Activated CD4-positive, alpha-beta T cell treated with anti-CD3 and anti-CD28 coated beads, Interleukin-2, Interleukin-6, amounts not matched to agents 100 ng/mL and 50 ng/mL, durations not matched to agents 16 hours and 8 hours (primary cell): Measurements from ENCODE around the gene GFRA1.
"Not testable (repeated sequence)": the region's sequence is repeated elsewhere in the genome, so short reads cannot be mapped to it uniquely, and the experiment has no call there.

Experiments
- DNase-seq: peaks from one replicate; pipeline ENCODE4 v3.0.0-alpha.2; 2020

The GFRA1 gene

GRCh38 chr10:116056445-116057293, 216.3 kb downstream of the GFRA1 start:
- DNase-seq = no peak

GRCh38 chr10:116055917-116056252, 217.1 kb downstream of the GFRA1 start:
- no peak for DNase-seq

- no peak for DNase-seq
Observed at GRCh38 chr10:116055252-116055916, 217.6 kb downstream of the GFRA1 start.

- no peak for DNase-seq
Observed at GRCh38 chr10:116053910-116054309, 219.1 kb downstream of the GFRA1 start.

DNA sequence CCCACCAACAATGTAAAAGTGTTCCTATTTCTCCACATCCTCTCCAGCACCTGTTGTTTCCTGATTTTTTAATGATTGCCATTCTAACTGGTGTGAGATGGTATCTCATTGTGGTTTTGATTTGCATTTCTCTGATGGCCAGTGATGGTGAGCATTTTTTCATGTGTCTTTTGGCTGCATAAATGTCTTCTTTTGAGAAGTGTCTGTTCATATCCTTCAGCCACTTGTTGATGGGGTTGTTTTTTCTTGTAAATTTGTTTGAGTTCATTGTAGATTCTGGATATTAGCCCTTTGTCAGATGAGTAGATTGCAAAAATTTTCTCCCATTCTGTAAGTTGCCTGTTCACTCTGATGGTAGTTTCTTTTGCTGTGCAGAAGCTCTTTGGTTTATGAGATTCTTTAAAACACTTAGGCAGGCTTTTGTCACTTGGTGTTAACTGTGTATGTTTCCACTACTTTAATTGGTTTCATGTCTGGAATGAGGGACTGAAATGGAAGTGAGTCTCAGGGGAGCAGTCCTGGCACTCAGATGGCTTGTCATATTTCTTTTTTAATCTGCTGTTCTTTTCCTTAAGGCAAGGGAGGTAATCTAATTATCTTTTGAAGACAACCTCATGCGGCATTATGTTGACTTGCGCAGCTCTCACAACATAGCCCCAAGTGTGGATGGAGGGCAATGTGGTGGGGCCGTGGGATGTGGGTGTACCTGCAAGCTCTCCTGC, 219.8 kb downstream of the GFRA1 start:
- DNase-seq = not testable (repeated sequence)

- not testable (repeated sequence) for DNase-seq
Observed at GRCh38 chr10:116052522-116052921, 220.5 kb downstream of the GFRA1 start.

DNA sequence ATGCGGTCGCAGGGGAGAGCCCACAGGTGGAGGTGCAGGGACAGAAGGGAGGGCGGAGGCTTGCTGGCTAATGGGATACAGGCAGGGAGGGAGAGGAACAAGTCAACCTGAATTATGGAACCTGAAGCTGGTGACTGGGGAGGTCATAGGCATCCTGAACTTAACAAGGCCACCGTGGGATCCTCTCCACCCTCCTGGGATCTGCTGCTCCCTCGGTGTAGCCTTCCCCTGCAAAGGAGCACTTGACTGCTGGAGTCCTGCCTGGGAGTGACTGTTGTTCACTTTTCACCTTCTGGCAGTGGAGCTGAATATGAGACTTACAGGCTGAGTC, 223.1 kb downstream of the GFRA1 start:
- DNase-seq = no peak

GRCh38 chr10:116049158-116049973, 223.6 kb downstream of the GFRA1 start:
- no peak for DNase-seq

DNA sequence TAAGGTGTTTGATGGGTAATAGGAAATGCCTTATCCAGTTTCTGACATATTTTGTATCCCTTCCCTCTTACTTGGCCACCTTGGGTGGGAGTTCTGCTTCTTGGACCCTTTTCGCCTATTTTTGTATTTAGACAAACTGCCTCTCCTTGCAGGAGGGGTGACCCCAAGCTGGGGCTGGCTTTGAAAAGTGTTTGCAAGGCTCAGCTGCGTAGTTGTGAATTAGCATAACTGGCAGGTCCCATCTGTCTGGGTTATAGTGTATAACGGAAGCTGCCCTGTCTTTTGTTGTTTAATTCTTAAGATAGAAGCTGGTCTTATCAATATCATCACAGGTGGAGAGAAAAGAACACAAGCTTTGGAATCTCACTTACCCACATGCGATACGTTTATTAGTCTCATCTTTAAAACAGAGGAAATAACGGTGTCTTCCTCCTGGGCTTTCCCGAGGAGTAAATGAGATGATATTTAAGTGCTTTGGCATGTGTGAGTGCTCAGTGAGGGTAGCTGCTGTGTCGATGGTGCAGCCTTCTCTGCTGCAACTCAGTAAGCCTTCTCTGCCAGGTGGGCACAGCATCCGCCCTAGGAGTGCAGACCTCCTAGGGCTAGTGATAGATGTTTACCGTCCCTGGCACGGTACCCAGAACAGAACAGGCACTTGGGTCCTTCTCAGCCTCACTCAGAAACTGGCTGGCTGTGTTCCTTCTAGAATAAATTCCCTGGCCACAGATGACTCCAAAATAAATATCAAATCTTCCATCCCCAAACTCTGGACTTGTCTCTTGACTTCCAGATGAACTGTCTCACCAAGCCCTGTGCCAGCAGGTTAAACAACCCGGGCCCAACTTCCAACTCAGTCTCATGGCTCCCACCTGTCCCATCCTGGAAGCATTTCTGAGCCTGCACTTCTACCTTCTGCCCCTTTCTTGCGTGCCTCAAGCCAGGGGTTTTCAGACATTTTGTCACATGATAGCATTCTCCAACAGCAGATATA, 227.3 kb downstream of the GFRA1 start:
- no peak for DNase-seq

GRCh38 chr10:116044801-116045248, 228.2 kb downstream of the GFRA1 start:
- DNase-seq = no peak

DNA sequence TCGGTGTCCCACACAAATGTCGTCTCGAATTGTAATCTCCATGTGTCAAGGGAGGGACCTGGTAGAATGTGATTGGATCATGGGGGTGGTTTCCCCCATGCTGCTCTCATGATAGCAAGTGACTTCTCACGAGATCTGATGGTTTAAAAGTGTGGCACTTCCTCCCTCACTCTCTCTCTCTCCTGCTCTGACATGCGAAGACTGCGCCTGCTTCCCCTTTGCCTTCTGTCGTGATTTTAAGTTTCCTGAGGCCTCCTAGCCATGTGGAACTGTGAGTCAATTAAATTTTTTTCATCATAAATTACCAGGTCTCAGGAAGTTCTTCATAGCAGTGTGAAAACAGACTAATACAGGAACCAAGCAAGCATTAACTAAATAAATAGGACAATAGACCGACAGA, 229.1 kb downstream of the GFRA1 start:
- DNase-seq = no peak

- DNase-seq = no peak
Observed at GRCh38 chr10:116043304-116043703, 229.7 kb downstream of the GFRA1 start.

DNA sequence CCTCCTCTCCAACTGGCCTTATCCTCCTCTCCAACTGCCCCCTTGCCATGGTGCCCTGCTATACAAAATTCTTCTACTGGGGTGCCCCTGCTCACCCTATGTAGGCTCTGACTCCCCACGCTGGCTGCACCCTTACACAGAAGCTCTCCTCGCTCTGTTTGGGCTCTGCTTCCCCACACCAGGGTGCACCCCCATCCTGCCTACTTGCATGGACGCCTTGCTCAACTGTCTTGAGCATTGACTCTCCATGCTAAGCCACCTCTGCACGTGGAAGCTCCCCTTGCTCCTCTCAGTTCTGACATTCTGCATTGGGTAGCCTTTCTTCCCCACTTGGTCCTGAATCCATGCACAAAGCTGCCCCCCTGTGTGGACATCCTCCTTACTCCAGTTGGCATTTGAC, 231.1 kb downstream of the GFRA1 start:
- no peak for DNase-seq

- no peak for DNase-seq
Observed at GRCh38 chr10:116039612-116040011, 233.4 kb downstream of the GFRA1 start.

GRCh38 chr10:116038259-116038658, 234.7 kb downstream of the GFRA1 start:
- no peak for DNase-seq

DNA sequence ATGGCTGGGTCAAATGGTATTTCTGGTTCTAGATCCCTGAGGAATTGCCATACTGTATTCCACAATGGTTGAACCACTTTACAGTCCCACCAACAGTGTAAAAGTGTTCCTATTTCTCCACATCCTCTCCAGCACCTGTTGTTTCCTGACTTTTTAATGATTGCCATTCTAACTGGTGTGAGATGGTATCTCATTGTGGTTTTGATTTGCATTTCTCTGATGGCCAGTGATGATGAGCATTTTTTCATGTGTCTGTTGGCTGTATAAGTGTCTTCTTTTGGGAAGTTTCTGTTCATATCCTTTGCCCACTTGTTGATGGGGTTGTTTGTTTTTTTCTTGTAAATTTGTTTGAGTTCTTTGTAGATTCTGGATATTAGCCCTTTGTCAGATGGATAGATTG, 237.6 kb downstream of the GFRA1 start:
- not testable (repeated sequence) for DNase-seq

GRCh38 chr10:116030576-116030975, 242.4 kb downstream of the GFRA1 start:
- no peak for DNase-seq

DNA sequence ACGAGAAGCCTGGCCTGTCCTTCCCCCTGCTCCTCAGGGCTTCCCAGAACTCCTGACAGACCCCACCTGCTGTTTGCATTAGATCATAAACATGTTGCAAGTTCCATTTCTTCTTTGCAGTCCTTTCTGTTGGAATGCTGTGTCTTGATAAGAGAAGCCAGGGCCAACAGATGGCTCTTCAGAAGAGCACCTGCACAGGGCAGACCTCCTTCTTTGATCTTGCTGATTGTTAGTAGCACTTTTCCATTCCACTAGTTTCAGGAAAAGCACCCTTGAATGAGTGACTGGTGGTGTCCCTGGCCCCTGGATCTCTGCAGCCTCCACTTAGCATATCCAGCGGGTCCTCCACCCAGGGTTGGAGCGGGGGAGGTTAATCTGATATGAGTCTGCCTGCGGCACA, 243.2 kb downstream of the GFRA1 start:
- no peak for DNase-seq

- no peak for DNase-seq
Observed at GRCh38 chr10:116027355-116027754, 245.7 kb downstream of the GFRA1 start.

GRCh38 chr10:116026725-116027124, 246.3 kb downstream of the GFRA1 start:
- no peak for DNase-seq

GRCh38 chr10:116026315-116026714, 246.7 kb downstream of the GFRA1 start:
- no peak for DNase-seq
